A673 (cell line): ENCODE results near the gene PLB1. TPM values are rescaled to one million over a fixed set of nuclear protein-coding genes. Genes with fewer than 3 reads are reported as not detected.

Experiments used
- BruUV-seq: library from RNA; stranded (reverse); fragments of 400-500 nt; replicated peaks from 2 replicates; lab custom pipeline; 2021; lab: Mats Ljungman, UMichigan
- CTCF ChIA-PET: fragments of 300-600 bp; sonication (Branson Sonifier 250); formaldehyde crosslinking; loops from one replicate; lab custom pipeline; 2022; ENCODE audit warnings: antibody characterized with exemption; lab: Charles Lee
- POLR2A ChIA-PET: fragments of 300-600 bp; sonication (Branson Sonifier 250); formaldehyde crosslinking; loops from one replicate; lab custom pipeline; 2022; ENCODE audit warnings: antibody characterized with exemption; ENCODE audit not compliant: low non-redundant PET; lab: Charles Lee
- DNase-seq: peaks from one replicate; pipeline ENCODE4 v3.0.0-alpha.2; 2015; ENCODE audit warnings: low spot score
- H3K27ac ChIP-seq: fragments of 200-600 bp; sonication (generic); 2 replicates; pipeline ENCODE4 v1.5.1; 2016; ENCODE audit warnings: mixed run types, low read depth, mild to moderate bottlenecking, mixed read lengths, antibody characterized with exemption, low read length; ENCODE audit not compliant: poor library complexity, severe bottlenecking
- H3K27me3 ChIP-seq: fragments of 200-600 bp; sonication (generic); replicated peaks from 2 replicates; pipeline ENCODE4 v1.6.1; 2017; ENCODE audit warnings: mixed run types, low read depth, mild to moderate bottlenecking, mixed read lengths, antibody characterized with exemption, low read length; ENCODE audit not compliant: insufficient read depth, poor library complexity
- H3K36me3 ChIP-seq: fragments of 200-600 bp; sonication (generic); 2 replicates; pipeline ENCODE4 v1.6.1; 2016; ENCODE audit warnings: mixed run types, mild to moderate bottlenecking, mixed read lengths, antibody characterized with exemption, low read length; ENCODE audit not compliant: insufficient read depth, poor library complexity, severe bottlenecking
- H3K4me1 ChIP-seq: fragments of 200-600 bp; sonication (generic); 2 replicates; pipeline ENCODE4 v1.6.1; 2017; ENCODE audit warnings: mixed run types, mild to moderate bottlenecking, mixed read lengths, antibody characterized with exemption, low read length; ENCODE audit not compliant: insufficient read depth, poor library complexity, severe bottlenecking
- H3K4me3 ChIP-seq: fragments of 200-600 bp; sonication (generic); 2 replicates; pipeline ENCODE4 v1.5.1; 2016; ENCODE audit warnings: low read depth, mixed run types, mild to moderate bottlenecking, mixed read lengths, low read length; ENCODE audit not compliant: poor library complexity, severe bottlenecking
- H3K9me3 ChIP-seq: fragments of 200-600 bp; sonication (generic); 2 replicates; pipeline ENCODE4 v1.6.1; 2016; ENCODE audit warnings: mixed run types, low read depth, mild to moderate bottlenecking, mixed read lengths, antibody characterized with exemption, low read length; ENCODE audit not compliant: poor library complexity, severe bottlenecking
- EZH2 ChIP-seq: fragments of 200-600 bp; sonication (generic); IDR thresholded peaks from 2 replicates; pipeline ENCODE4 v1.6.1; 2017; ENCODE audit warnings: borderline replicate concordance, low read depth, mild to moderate bottlenecking, mixed read lengths, antibody characterized with exemption, low read length; ENCODE audit not compliant: poor library complexity, severe bottlenecking
- intact Hi-C: fragments of 100-400 bp; cut with micrococcal nuclease; formaldehyde crosslinking; loops from one replicate; pipeline ENCODE4 v1.10.0; 2022; ENCODE audit not compliant: unreplicated experiment
- total RNA-seq: library from RNA; stranded (reverse); gene quantifications from 2 replicates; pipeline ENCODE4 v1.2.3, GENCODE V29; 2021
- TF ChIP-seq, protein P1 (sequence below): fragments of 300-800, 200-600 bp; sonication (generic); conservative IDR thresholded peaks from 2 replicates; pipeline ENCODE4 v1.5.1; 2017; ENCODE audit warnings: low read depth, mild to moderate bottlenecking, antibody characterized with exemption, low read length, moderate library complexity, mixed read lengths

PLB1 gene
- total RNA-seq, 1 experiment from 2014 or later: 0.39 TPM

DNA sequence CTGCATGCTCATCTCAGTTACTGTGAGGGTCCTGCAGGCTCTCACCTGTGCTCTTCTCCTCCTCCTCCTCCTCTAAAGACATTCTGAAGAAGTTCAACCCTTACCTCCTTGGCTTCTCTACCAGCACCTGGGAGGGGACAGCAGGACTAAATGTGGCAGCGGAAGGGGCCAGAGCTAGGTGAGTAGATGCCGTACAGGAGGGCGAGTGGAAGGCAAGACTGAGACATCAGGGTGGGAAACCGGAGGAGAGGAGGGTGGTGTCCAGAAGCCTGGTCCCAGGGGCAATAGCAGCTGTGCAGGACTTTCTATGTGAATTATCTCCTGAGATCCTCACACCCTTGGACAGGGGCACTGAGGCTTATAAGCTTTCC lies 124.9 kb downstream of the PLB1 start:
- H3K27me3 ChIP-seq: no peaks in the 10 kb centered on the region
- no peak overlapping the region for H3K4me3 ChIP-seq
- DNase-seq: no peak
- ChIA-PET POLR2A (no interaction called here), CTCF (no interaction called here)
- peaks cover 22% of the 10 kb centered on the region for H3K4me1 ChIP-seq
- H3K27ac ChIP-seq: peak overlapping the region; percentile 35
- H3K9me3 ChIP-seq: no peaks in the 10 kb centered on the region
- intact Hi-C loops: no loop called here
- no peaks in the 10 kb centered on the region for H3K36me3 ChIP-seq
- BruUV-seq: no TSS peak
- TF ChIP-seq, protein P1, sequence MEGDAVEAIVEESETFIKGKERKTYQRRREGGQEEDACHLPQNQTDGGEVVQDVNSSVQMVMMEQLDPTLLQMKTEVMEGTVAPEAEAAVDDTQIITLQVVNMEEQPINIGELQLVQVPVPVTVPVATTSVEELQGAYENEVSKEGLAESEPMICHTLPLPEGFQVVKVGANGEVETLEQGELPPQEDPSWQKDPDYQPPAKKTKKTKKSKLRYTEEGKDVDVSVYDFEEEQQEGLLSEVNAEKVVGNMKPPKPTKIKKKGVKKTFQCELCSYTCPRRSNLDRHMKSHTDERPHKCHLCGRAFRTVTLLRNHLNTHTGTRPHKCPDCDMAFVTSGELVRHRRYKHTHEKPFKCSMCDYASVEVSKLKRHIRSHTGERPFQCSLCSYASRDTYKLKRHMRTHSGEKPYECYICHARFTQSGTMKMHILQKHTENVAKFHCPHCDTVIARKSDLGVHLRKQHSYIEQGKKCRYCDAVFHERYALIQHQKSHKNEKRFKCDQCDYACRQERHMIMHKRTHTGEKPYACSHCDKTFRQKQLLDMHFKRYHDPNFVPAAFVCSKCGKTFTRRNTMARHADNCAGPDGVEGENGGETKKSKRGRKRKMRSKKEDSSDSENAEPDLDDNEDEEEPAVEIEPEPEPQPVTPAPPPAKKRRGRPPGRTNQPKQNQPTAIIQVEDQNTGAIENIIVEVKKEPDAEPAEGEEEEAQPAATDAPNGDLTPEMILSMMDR: no peak
- no peak for TF ChIP-seq EZH2

DNA sequence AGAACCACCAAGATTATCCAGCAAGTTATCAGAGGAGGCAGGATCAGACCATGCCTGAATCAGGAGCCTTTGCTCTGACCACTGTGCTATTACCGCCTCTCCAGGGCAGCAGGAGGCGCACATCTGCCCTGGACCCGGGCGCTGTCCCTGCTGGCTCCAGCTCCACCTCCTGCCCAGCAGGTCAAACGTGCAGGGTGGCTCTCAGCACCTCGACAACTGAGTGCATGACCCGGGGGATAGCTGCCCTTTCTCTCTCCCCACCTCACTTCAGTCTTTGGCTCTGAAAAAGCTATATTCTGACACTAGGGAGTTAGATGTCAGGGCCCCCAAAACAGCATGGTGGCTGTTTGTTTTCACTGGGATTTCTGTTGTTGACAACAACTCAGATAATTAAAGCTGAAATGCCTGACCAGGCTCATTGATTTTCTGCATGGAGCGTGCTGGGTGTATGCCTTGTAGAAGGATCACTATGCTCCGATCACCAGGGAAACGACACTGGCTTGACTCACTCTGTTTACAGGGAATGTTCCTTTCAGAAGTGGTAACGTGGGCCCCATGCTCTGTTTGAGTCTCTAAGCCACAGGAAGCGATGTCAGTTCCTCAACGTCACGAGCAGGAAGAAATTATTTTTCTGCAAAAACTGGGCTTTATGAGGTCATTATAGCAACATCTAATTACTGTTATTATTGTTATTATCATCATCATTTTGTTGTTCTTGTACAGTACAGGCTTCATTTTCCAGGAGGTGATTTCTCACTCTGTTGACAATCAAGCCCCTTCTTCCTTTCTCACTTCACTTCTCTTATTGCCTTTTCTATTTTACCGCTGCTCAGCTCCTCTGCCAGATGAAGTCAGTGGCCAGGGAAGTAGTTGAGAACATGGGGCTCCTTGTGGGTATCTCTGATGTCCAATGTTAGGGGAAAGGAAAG lies 125.6 kb downstream of the PLB1 start:
- H3K4me3 ChIP-seq: no peak overlapping the region
- no peaks in the 10 kb centered on the region for H3K27me3 ChIP-seq
- BruUV-seq: no TSS peak
- DNase-seq: peak; percentile 74
- H3K36me3 ChIP-seq: no peaks in the 10 kb centered on the region
- peak overlapping the region; percentile 35 for H3K27ac ChIP-seq
- no peak for TF ChIP-seq EZH2
- TF ChIP-seq, protein P1: 0 out of 2 replicates have a peak, but pooled peaks have one; percentile 21
- H3K9me3 ChIP-seq: no peaks in the 10 kb centered on the region
- H3K4me1 ChIP-seq: peaks cover 22% of the 10 kb centered on the region
- intact Hi-C loops: no loop called here
- POLR2A ChIA-PET: no interaction called here
- CTCF ChIA-PET: no interaction called here

DNA sequence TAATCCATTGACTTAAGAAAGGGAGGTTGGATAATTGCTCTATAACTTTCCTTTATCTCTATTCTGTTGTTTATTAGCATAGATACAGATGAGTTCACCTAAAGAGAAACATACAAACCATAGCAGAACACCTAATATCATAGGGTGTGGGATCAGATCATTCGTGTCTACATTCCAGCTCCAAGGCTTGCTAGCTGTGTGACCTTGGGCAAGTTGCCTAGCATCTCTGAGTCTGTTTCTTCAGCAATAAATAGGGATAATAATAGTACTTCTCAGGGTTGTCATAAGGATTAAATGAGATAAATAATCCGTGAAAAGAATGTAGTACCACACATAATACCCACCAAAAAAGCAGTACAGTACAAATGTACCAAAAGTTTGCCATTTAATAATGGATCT lies 126.2 kb downstream of the PLB1 start:
- Histone ChIP-seq H3K4me1 (peaks cover 22% of the 10 kb centered on the region), H3K27ac (no peak overlapping the region), H3K9me3 (no peaks in the 10 kb centered on the region), H3K36me3 (no peaks in the 10 kb centered on the region), H3K4me3 (no peak overlapping the region), H3K27me3 (no peaks in the 10 kb centered on the region)
- no TSS peak for BruUV-seq
- no peak for TF ChIP-seq EZH2
- TF ChIP-seq, protein P1: no peak
- no peak for DNase-seq
- intact Hi-C loops: no loop called here
- ChIA-PET POLR2A (no interaction called here), CTCF (no interaction called here)
